Activated naive CD4-positive, alpha-beta T cell treated with anti-CD3 and anti-CD28 coated beads, Interleukin-2, amount 50 U/mL, for 72 hours (primary cell): ENCODE results near the gene ZRSR2. TPM values are rescaled to one million over a fixed set of nuclear protein-coding genes. Genes with fewer than 3 reads are reported as not detected.
"Not testable (repeated sequence)": the region's sequence is repeated elsewhere in the genome, so short reads cannot be mapped to it uniquely, and the experiment has no call there.

Experiments
- ATAC-seq, 2 donors: fragments of 150-1000 bp; cut with Tn5 transposase; 2 replicates each; pipeline ENCODE4 v1.10.0; 2021; ENCODE audit warnings: mild to moderate bottlenecking in 2 of 2, moderate library complexity in 2 of 2
- DNase-seq, 2 donors: peaks; one replicate each; pipeline ENCODE4 v3.0.0; 2021 to 2022; ENCODE audit warnings: low spot score in 2 of 2
- H3K27ac Mint-ChIP-seq, 2 donors: one replicate each; pipeline ENCODE4 v1.8.0; 2022; ENCODE audit warnings: mild to moderate bottlenecking in 2 of 2, mixed read lengths in 2 of 2
- H3K36me3 Mint-ChIP-seq, 2 donors: one replicate each; pipeline ENCODE4 v1.8.0; 2022; ENCODE audit warnings: mixed read lengths in 2 of 2
- H3K9me3 Mint-ChIP-seq, 2 donors: one replicate each; pipeline ENCODE4 v1.8.0; 2022; ENCODE audit warnings: mixed read lengths in 2 of 2
- total RNA-seq, 2 donors: library from RNA; stranded (reverse); gene quantifications; one replicate each; pipeline ENCODE4 v1.2.3, GENCODE V29; 2022

Gene ZRSR2
- total RNA-seq, 2 donors from 2014 or later: 12.3 to 16.9 TPM

DNA sequence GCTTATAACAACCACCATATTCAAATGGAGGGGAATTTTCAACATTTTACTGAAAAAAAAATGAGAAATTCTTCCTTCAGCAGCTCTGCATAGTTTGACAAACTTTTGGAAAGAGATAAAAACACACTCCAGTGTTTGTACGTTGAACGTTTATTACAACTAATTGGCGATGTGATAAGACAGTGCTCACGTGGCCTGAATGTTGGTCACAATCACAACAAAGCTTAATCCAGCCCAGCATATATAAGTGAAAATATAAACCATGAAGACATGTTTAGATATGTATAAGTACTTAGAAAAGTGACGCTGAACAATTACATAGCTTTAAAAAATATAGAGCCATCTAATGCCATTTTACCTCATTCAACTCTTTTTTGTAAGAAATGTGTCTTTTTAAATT is 35.7 kb downstream of the ZRSR2 start:
- Mint-ChIP-seq H3K9me3 (no peaks in the 10 kb centered on the region), H3K36me3 (peaks cover 6 to 7% of the 10 kb centered on the region in 2 donors), H3K27ac (no peak overlapping the region)
- no peak for DNase-seq
- ATAC-seq: no peak

DNA sequence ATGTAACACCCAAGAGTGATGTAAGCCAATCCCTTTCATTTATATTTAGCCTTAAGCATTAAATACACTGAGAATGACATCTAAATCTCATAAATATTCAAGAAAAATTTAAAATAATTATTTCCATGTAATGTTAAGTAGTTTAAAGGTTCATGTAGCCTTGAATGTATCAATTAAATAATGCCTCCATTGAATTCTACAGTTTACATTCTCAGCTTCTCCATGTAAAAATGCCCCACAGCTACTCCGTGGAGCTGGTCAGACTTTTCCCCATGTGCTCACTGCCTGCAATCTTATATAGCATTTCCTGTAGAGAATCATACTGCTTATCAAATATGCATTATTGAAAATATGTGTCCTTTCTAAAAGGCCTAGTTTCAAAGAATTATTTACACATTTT is 38.9 kb downstream of the ZRSR2 start:
- no peak overlapping the region for H3K27ac Mint-ChIP-seq
- no peaks in the 10 kb centered on the region for H3K9me3 Mint-ChIP-seq
- ATAC-seq: no peak
- no peak for DNase-seq
- H3K36me3 Mint-ChIP-seq: no peaks in the 10 kb centered on the region

DNA sequence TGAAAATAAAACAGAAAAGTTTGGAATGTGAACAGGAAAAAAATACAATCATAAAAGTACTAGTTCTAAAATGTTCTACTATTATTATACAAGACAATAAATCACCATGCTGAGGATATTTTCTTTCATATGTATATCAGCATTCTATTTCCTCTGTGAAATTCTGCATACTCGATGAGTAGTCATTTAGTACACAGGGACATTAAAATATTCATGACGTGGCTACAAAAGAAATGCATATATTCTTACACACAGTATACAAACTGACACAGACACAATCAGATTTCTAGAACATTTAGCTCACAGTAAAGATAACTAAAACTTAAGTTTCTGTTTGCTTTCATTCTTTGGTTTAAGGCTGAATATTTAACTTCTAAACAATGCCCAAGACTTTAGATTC is 41.1 kb downstream of the ZRSR2 start:
- not testable (repeated sequence) for ATAC-seq, DNase-seq, H3K36me3 Mint-ChIP-seq, H3K27ac Mint-ChIP-seq, H3K9me3 Mint-ChIP-seq

DNA sequence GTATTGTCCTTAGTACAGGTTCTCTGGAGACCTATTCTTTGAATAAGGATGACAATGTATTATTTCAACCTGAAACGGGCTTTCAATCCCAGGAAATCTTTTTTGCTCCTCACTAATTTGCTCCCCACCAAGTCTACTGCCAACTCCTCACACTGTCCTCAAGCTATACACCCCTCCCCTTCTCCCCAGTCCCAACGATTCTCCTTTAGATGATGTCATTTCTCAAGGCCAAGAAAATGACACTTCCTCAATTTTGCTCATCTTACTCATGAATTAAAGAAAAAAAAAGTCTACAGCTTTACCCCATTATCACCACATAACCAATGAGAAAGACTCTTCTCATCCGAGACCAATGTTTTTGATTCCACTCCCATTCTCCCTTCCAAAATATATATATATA is 43.8 kb downstream of the ZRSR2 start:
- ATAC-seq: no peak
- H3K9me3 Mint-ChIP-seq: no peaks in the 10 kb centered on the region
- H3K27ac Mint-ChIP-seq: no peak overlapping the region
- no peaks in the 10 kb centered on the region for H3K36me3 Mint-ChIP-seq
- DNase-seq: no peak

DNA sequence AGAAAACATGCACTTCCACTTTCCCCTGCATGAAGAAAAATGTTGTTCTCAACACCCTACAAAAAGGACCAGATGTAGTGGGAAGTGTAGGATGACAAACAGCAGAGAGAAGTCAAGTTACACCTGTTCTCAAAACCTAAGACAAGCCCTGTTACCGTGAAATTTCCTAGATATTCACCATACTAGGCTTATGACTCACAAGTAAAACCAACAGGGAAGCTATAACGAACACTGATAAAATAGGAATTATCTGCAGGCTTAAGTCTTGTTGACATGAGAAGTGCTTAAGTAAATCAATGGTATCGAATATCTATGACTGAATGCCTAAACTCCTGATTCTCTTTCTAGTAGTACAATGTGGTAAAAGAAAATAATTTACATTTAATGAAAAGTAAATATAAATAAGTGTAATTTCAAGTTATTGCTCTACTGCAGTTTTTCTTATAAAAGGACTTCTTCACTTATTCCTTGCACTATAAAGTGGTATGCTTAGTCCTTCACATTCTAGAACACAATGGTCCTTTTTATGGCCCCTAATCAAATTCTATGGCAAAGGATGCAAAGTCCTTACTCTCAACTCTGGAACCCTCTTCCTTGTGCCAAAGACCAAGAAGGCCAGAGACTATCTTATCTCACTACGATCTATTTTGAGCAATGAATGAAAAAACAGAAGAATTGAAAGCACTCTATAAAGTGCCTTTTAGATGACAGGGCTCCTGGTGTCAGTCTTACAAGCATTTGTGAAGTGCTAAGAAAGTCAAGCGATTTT is 44.7 kb downstream of the ZRSR2 start:
- Mint-ChIP-seq H3K36me3 (no peaks in the 10 kb centered on the region), H3K9me3 (no peaks in the 10 kb centered on the region), H3K27ac (no peak overlapping the region)
- DNase-seq (no peak), ATAC-seq (no peak)

DNA sequence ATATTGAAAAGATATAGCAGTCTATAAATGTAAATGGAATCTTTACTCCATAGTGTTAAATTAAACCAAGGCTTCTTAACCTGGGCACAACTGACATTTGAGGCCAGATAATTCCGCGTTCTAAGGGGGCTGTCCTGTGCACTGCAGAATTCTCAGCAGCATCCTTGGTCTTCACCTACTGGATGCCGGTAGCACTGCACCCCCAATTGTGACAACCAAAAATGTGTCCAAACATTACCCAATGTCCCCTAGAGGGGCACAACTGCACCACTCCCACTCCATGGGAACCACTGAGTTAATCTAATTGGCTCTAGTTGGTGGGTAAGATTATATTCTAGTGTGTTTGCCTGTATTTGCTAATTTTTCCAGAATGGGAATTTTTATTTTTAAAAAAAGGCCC is 47.7 kb downstream of the ZRSR2 start:
- no peak overlapping the region for H3K27ac Mint-ChIP-seq
- ATAC-seq: no peak

DNA sequence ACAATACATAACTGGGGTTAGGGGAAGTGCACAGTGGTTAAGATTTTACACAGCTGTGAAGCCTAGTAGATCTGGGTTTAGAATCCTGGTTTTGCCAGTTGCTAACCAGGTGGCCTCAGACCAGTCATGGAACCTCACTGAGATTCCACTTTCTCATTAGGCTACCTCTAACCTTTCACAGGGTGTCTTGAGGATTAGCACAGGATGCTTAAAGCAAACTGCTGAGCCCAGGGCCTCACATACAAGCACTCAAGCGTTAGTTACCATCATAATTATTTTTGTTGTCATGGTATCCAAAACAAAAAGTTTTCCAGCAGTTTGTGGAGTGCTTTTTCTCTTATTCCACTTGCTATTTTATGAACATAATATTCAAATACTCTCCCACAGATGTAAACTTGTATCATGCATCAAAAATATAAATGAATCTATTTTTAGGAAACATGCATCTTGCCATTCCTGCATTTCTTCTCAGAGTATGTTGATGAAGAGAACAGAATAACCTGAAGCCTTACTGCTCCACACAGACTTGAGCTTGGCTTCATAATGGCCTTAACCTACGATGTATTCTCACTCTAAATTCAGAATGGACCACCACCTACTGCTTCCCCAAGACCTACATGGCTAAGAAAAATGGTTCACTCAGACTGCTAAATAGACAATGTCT is 51.7 kb downstream of the ZRSR2 start:
- no peaks in the 10 kb centered on the region for H3K9me3 Mint-ChIP-seq
- H3K27ac Mint-ChIP-seq: no peak overlapping the region
- ATAC-seq (no peak), DNase-seq (no peak)
- H3K36me3 Mint-ChIP-seq: no peaks in the 10 kb centered on the region

More for the DNA sequence above, 47.7 kb downstream of the ZRSR2 start:
- no peak for DNase-seq
- H3K36me3 Mint-ChIP-seq: no peaks in the 10 kb centered on the region
- no peaks in the 10 kb centered on the region for H3K9me3 Mint-ChIP-seq

DNA sequence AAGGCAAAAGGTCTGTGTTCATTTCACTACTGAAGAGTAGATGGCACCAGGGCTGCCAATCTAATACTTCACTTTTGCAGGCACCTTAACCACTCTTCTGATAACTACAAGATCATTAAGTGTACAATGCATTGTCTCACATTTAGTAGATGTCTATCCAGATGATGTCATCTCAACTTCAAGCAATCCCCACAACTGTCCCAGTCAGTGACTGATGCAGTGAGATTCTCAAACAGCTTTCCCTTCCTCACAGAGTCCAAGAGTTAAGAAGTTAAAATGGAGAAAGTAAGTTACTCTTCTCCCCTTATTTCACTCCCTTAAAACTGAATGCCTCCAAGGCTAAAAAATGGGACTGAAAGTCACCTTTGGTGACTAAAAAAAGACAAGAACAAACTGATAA is 53.7 kb downstream of the ZRSR2 start:
- ATAC-seq: no peak
- no peak overlapping the region for H3K27ac Mint-ChIP-seq
- H3K36me3 Mint-ChIP-seq: no peaks in the 10 kb centered on the region
- H3K9me3 Mint-ChIP-seq: no peaks in the 10 kb centered on the region
- no peak for DNase-seq

DNA sequence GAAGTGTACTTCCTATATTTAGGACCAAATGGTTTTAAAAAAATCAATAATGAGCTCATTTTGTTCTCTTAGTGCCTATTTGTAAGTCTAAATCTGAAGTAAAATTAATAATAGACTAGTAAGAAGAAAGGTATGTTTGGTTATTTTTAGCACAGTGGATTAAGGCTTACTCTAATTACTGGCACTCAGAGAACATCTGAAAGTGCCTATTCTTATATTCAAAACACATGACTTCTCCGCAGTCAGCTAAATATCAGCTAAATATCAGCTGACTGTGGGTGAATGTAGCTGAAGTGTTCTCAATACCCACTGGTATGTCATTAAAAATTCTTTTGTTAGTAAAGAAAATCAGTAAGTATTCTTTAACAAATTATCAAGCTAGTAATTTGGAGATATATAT is 58.3 kb downstream of the ZRSR2 start:
- Mint-ChIP-seq H3K36me3 (peaks cover 0 to 11% of the 10 kb centered on the region in 2 donors), H3K27ac (no peak overlapping the region), H3K9me3 (no peaks in the 10 kb centered on the region)
- ATAC-seq (no peak), DNase-seq (no peak)

DNA sequence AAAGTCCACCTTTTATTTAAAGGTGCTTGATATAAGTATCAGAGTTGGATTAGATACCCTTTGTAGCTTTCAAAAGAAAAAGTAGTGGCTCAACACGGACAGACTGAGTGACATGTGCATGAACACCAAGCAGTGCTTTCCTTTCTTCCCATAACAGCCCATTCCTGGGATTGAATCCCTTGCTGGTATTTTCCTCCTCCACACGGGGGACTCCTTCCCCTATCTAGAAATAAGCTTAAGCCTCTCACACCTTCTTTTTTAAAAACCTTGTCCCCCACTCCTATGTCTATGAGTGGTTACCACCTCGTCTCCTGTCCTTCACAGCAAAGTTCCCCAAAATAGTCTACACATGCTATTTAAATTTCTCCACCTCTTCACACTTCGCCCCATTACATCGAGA is 59.3 kb downstream of the ZRSR2 start:
- Mint-ChIP-seq H3K36me3 (peaks cover 0 to 11% of the 10 kb centered on the region in 2 donors), H3K9me3 (no peaks in the 10 kb centered on the region), H3K27ac (no peak overlapping the region)
- DNase-seq (no peak), ATAC-seq (no peak)

DNA sequence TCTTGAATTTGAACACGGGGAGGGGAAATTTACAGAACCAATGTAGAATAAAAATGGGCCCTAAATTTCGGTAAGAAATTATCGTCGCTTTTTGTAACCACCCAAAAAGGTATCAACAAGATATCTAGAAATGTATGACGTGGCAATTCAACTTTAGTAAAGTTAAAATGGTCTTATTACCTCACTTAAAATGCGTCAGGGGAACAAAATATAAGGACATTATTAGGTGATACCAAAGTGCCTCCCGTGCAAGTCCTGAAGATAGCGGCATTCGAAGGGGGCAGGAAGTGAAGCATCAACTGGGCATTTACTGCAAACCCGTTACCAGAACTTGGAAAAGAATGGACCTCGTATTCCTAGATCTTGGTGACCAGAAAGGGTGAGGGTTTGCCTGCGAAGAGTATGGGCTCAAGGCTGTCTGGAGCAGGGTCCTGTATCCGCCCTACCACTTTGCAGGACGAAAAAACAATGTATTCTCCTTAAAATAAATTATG is 63.3 kb downstream of the ZRSR2 start:
- H3K27ac Mint-ChIP-seq: peak overlapping the region in 1 of 2 donors; percentile 99
- peaks cover 0 to 11% of the 10 kb centered on the region in 2 donors for H3K36me3 Mint-ChIP-seq
- H3K9me3 Mint-ChIP-seq: no peaks in the 10 kb centered on the region
- no peak for DNase-seq
- ATAC-seq: no peak

DNA sequence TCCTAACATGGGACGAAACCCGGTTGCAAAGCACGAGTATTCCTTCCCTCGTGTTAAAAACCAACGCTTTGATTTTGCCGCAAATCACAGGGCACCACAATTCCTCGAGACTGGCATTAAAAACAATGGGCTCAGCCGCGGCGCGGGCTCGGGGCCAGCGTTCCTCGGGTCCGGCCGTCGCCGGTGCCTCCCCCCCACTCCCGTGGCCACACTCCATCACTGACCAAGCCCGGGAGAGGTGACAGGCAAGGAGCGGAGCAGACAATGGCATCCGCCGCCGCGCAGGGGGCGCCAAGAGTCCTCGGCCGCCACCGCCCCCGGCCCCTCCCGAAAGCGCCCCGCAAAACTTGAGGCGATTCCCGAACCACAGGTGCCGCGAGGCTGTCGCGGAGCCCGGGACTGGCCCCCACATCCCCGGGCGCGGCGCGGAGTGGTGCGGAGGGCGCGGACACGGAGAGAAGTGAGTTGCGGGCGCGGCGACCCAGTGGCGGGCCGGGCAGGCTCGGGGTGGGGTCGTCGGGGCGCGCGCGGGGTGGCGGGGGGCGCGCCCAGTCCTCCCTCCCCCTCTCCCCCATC is 63.9 kb downstream of the ZRSR2 start:
- peak; percentile 9 to 40 for ATAC-seq
- Mint-ChIP-seq H3K27ac (peak overlapping the region in 1 of 2 donors; percentile 99), H3K36me3 (peaks cover 0 to 11% of the 10 kb centered on the region in 2 donors), H3K9me3 (no peaks in the 10 kb centered on the region)
- DNase-seq: peak; percentile 23 to 61

DNA sequence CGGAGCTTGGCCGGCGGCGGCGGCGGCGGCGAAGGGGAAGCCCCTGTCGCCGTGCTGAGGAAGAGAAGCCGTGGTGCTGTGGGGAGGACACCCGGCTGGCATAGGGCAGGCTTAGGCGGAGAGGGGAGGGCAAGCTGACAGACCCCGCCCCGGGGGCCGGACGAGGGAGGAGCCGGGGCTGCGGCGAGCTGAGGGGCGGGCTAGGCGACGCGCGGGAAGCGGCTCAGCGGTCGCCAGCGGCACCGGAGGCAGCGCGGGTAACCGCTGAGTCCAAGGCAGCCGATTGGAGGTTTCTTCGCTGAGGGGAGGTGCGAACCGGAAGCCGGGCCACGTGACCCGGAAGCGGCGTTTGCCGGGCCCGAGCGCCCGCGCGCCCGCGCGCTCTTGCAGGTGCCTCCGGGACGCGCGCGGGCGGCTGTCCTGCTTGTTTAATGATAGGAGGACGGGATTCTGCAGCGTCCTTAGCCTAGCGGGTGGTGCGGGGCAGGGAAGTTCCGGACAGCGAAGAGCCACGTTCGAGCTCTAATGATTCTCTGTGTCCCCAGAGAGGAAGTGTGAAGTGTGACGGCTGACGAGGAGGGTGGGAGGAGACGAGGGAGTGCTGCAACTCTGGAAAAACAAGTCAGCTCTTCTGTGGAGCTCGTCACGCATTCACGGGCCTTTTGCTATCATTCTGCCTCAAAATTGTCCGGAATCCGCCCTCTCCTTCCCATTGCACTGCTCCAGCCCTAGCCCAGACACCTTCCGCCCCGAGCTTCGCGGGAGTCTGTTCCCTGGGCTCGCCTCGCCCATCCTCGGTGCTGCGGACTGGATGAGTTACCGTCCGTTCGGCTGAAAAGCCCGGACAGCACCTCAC is 64.7 kb downstream of the ZRSR2 start, which contains the start of gene AP1S2:
AP1S2 (minus strand) TSS at position 102 of the 856 bp plus-strand sequence. CDS start 2,289 bp downstream, outside the sequence.
- Mint-ChIP-seq H3K36me3 (peaks cover 0 to 7% of the 10 kb centered on the region in 2 donors), H3K9me3 (no peaks in the 10 kb centered on the region), H3K27ac (peak within 1 kb of the TSS; percentile 95 to 99)
- DNase-seq (peak; percentile 89 to 94), ATAC-seq (peak; percentile 97 to 98)

DNA sequence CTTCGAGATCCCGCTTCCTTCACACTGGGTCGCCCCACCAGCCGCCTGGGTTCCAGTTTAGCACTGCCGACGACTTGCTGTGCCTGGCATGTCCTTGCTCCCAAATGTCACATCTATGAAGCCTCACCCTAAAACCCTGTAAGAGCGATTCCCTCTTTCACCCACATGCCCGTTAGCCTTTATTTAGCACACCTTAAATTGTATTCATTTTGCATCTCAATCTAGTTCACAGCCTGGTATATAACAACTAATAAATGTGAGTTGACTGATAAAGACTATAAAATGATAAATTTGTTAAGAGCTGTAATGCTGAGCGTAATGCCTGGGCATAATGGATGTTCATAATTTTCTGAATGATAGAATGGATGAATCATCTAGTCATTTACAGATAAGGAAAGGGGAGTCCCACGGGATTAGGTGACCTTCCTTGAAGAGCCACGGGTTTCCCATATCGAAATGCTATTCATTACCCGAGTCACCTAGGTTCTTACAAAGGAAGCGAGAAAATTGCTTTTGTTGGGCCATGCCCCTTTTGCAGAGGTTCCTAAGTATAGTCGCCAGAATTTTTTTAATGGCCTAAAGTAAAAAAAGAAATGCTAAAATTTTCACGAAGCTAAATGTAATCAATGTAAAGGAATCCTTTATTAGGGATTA is 65.4 kb downstream of the ZRSR2 start:
- no peaks in the 10 kb centered on the region for H3K9me3 Mint-ChIP-seq
- ATAC-seq (no peak), DNase-seq (no peak)
- H3K27ac Mint-ChIP-seq: peak overlapping the region; percentile 95 to 99
- H3K36me3 Mint-ChIP-seq: peaks cover 0 to 4% of the 10 kb centered on the region in 2 donors

DNA sequence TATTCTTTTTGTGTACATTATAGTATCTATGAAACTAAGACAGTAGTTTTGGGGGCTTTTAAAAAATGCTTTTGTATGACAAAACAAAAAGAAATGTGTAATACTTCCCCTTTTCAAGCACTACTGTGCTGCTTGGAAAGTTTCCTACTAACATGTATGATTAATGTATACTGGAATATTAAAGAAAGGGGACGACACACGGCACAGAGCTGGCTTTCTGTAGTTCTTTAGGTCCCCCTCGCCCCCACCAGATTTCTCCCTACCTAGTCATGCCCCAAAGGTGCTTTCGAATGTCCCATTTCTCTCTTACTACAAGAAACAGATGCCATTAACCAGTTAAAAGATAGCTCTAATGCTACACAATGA is 65.9 kb downstream of the ZRSR2 start:
- H3K27ac Mint-ChIP-seq: no peak overlapping the region
- ATAC-seq (no peak), DNase-seq (no peak)
- no peaks in the 10 kb centered on the region for H3K9me3 Mint-ChIP-seq
- H3K36me3 Mint-ChIP-seq: no peaks in the 10 kb centered on the region

DNA sequence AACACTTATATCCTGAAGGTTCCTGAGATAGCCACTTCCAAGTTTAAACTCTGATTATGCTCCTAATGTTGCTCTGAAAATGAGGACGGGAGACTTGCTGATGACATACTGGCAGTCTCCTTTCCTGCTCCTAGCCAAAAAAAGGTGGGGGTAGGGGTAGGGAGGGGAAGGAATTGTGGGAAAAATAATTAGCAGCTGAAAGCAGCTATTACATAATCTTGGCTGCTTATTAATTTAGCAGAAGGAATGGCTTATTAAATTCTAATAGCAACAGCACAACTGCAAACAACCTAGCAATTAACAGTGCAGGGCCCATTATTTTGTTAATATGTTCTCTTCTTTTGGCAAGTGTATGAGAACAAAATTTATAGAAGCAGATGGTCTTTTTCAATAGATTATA is 66.4 kb downstream of the ZRSR2 start:
- Mint-ChIP-seq H3K27ac (no peak overlapping the region), H3K9me3 (no peaks in the 10 kb centered on the region), H3K36me3 (no peaks in the 10 kb centered on the region)
- DNase-seq (no peak), ATAC-seq (no peak)
